K562 (cell line): ENCODE data around the gene ZNF584. TPM values are rescaled to one million over a fixed set of nuclear protein-coding genes. Genes with fewer than 3 reads are reported as not detected.

Experiments
- AFF4 ChIP-seq: sonication (generic); formaldehyde crosslinking; IDR thresholded peaks from 2 replicates; pipeline ENCODE4 v1.8.0; 2023; ENCODE audit warnings: mild to moderate bottlenecking, missing genetic modification reagents
- DDX20 ChIP-seq: fragments of 450-650 bp; IDR thresholded peaks from 2 replicates; pipeline ENCODE4 v1.6.1; 2016; ENCODE audit warnings: missing genetic modification characterization, low read depth, mild to moderate bottlenecking, missing compliant biosample characterization, moderate library complexity
- E2F1 ChIP-seq: sonication (generic); formaldehyde crosslinking; IDR thresholded peaks from 2 replicates; pipeline ENCODE4 v1.8.1; 2023; ENCODE audit warnings: mild to moderate bottlenecking, missing genetic modification reagents, moderate library complexity
- KAT2B ChIP-seq: IDR thresholded peaks from one replicate; pipeline ENCODE4 v1.6.1; 2012; ENCODE audit warnings: low read depth, mild to moderate bottlenecking, control low read depth, inconsistent platforms, low read length, moderate library complexity
- KLF1 ChIP-seq: fragments of 450-650 bp; IDR thresholded peaks from 2 replicates; pipeline ENCODE4 v1.6.1; 2016; ENCODE audit warnings: missing genetic modification characterization, missing compliant biosample characterization
- PHTF2 ChIP-seq: fragments of 250-450 bp; sonication (Bioruptor Pico); IDR thresholded peaks from 2 replicates; pipeline ENCODE4 v1.5.0; 2021; ENCODE audit warnings: mild to moderate bottlenecking
- RERE ChIP-seq: sonication (generic); formaldehyde crosslinking; IDR thresholded peaks from 2 replicates; pipeline ENCODE4 v1.8.0; 2023; ENCODE audit warnings: missing genetic modification reagents, mild to moderate bottlenecking, borderline replicate concordance
- SIN3B ChIP-seq: fragments of 450-650 bp; IDR thresholded peaks from 2 replicates; pipeline ENCODE4 v1.6.1; 2017; ENCODE audit warnings: low read depth, mild to moderate bottlenecking, moderate library complexity
- SMAD1 ChIP-seq: fragments of 150-350 bp; IDR thresholded peaks from 2 replicates; pipeline ENCODE4 v1.6.1; 2014; ENCODE audit warnings: low read length, low read depth; ENCODE audit not compliant: partially characterized antibody
- TAF9B ChIP-seq: fragments of 450-650 bp; IDR thresholded peaks from 2 replicates; pipeline ENCODE4 v1.6.1; 2018; ENCODE audit warnings: mild to moderate bottlenecking; ENCODE audit not compliant: partially characterized antibody
- UBTF ChIP-seq, 2 experiments: IDR thresholded peaks; 2 replicates each; pipeline ENCODE4 v1.6.1; 2012; ENCODE audit warnings: improper control_type of control experiment in 2 of 2, low read depth in 2 of 2, low read length in 2 of 2, borderline replicate concordance in 1 of 2
- ZNF146 ChIP-seq: IDR thresholded peaks from one replicate; pipeline ENCODE4 v1.6.1; 2018; ENCODE audit warnings: missing compliant biosample characterization; ENCODE audit not compliant: unreplicated experiment
- ZNF589 ChIP-seq: fragments of 200-800 bp; sonication (Bioruptor generic); IDR thresholded peaks from 2 replicates; pipeline ENCODE4 v1.6.1; 2016; ENCODE audit warnings: low read depth, missing genetic modification characterization, missing compliant biosample characterization
- polyA plus RNA-seq, 8 experiments: library from polyadenylated mRNA; depleted of rRNA in 4 of 8; stranded (reverse) in 5 of 8; unstranded in 3 of 8; fragments of >200 nt; fragmentation: Nextera tagmentation in 2 of 8; fragmentation: Illumina TruSeq in 1 of 8; extraction: Ambion mirVana in 2 of 8; extraction: Trizol in 1 of 8; gene quantifications; 2 replicates each; pipeline versions ENCODE4 v1.2.1 to v1.2.3, GENCODE V29; 2011 to 2014; ENCODE audit warnings: inconsistent platforms in 1 of 8, missing spikeins in 1 of 8
- total RNA-seq, 7 experiments: library from RNA; depleted of rRNA in 6 of 7; stranded (reverse); fragments of >200 nt in 6 of 7; fragmentation: Illumina TruSeq in 2 of 7; extraction: Trizol in 2 of 7; gene quantifications; 2 replicates each; pipeline versions ENCODE4 v1.2.1 to v1.2.3, GENCODE V29; 2011 to 2021; ENCODE audit warnings: low replicate concordance in 1 of 7

ZNF584 gene
- total and polyA plus RNA-seq, 9 of the 15 experiments (the other 6 are each of a cell fraction or from before 2014, with no cell fraction given) = 5.8 to 43.4 (median 24.6) TPM

- no peak for TF ChIP-seq RERE
- peak; percentile 45 for TF ChIP-seq SMAD1
- no peak for TF ChIP-seq ZNF146
- peak; percentile 25; the same call in 1 of the 2 replicates for TF ChIP-seq ZNF589 (CRISPR knock-in tag)
- peak; percentile 81 for TF ChIP-seq TAF9B
- TF ChIP-seq E2F1 (CRISPR knock-in tag) = peak; percentile 99
- no peak for TF ChIP-seq KAT2B
- no peak for TF ChIP-seq PHTF2 (CRISPR knock-in tag)
- no peak for TF ChIP-seq DDX20
- TF ChIP-seq SIN3B = peak; percentile 95
- peak; percentile 87 to 90 for TF ChIP-seq UBTF (IDR thresholded peaks at IDR 0.05; ENCODE audit: borderline replicate concordance in 1 of 2, low read depth in 2 of 2, low read length in 2 of 2)
- TF ChIP-seq KLF1 (tag) = peak; percentile 90
- TF ChIP-seq AFF4 (CRISPR knock-in tag) = 0 out of 2 replicates have a peak, but pooled peaks have one; percentile 11
Measured at GRCh38 chr19:58380662-58381459, 27.6 kb upstream of the ZNF584 start, which contains the start of gene ZNF837 (continued).
